Thoracic aorta (tissue), 2 donors: ENCODE measurements around the gene CEP126. TPM values are rescaled to one million over a fixed set of nuclear protein-coding genes. Genes with fewer than 3 reads are reported as not detected.

Experiments used
- ATAC-seq: fragments of 150-250 bp; one replicate; pipeline ENCODE4 v1.8.0; 2017; ENCODE audit warnings: low read depth; ENCODE audit not compliant: insufficient number of reproducible peaks, low FRiP score
- DNase-seq: peaks from one replicate; pipeline ENCODE4 v3.0.0-alpha.2; 2020; ENCODE audit warnings: low spot score
- H3K27ac ChIP-seq, 2 donors: fragments of 200-600 bp; sonication (generic); 1 replicate in 1 of 2; 2 replicates in 1 of 2; pipeline ENCODE4 v1.5.1; 2016; ENCODE audit warnings: mild to moderate bottlenecking in 2 of 2, moderate library complexity in 2 of 2
- H3K27me3 ChIP-seq: fragments of 200-600 bp; sonication (generic); replicated peaks from 2 replicates; pipeline ENCODE4 v1.6.0; 2016; ENCODE audit warnings: mild to moderate bottlenecking; ENCODE audit not compliant: insufficient read depth
- H3K36me3 ChIP-seq: fragments of 200-600 bp; sonication (generic); one replicate; pipeline ENCODE4 v1.5.1; 2016
- H3K4me1 ChIP-seq, 2 donors: fragments of 200-600 bp; sonication (generic); 1 replicate in 1 of 2; 2 replicates in 1 of 2; pipeline versions ENCODE4 v1.5.1 to v1.6.0; 2016; ENCODE audit warnings: low read depth in 2 of 2, mild to moderate bottlenecking in 1 of 2; ENCODE audit not compliant: control insufficient read depth in 1 of 2
- H3K4me3 ChIP-seq: fragments of 200-600 bp; sonication (generic); 2 replicates; pipeline ENCODE4 v1.5.1; 2016; ENCODE audit warnings: mild to moderate bottlenecking
- H3K9me3 ChIP-seq: fragments of 200-600 bp; sonication (generic); 2 replicates; pipeline ENCODE4 v1.5.1; 2016
- total RNA-seq, 2 donors: library from RNA; depleted of rRNA; stranded (reverse); fragments of >200 nt; gene quantifications; one replicate each; pipeline versions ENCODE4 v1.1.0 to v1.2.3, GENCODE V29; 2016
- TF ChIP-seq, protein P1 (sequence below): fragments of 200-600 bp; sonication (generic); IDR thresholded peaks from one replicate; pipeline ENCODE4 v1.5.1; 2019; ENCODE audit warnings: antibody characterized with exemption

Gene CEP126, protein sequence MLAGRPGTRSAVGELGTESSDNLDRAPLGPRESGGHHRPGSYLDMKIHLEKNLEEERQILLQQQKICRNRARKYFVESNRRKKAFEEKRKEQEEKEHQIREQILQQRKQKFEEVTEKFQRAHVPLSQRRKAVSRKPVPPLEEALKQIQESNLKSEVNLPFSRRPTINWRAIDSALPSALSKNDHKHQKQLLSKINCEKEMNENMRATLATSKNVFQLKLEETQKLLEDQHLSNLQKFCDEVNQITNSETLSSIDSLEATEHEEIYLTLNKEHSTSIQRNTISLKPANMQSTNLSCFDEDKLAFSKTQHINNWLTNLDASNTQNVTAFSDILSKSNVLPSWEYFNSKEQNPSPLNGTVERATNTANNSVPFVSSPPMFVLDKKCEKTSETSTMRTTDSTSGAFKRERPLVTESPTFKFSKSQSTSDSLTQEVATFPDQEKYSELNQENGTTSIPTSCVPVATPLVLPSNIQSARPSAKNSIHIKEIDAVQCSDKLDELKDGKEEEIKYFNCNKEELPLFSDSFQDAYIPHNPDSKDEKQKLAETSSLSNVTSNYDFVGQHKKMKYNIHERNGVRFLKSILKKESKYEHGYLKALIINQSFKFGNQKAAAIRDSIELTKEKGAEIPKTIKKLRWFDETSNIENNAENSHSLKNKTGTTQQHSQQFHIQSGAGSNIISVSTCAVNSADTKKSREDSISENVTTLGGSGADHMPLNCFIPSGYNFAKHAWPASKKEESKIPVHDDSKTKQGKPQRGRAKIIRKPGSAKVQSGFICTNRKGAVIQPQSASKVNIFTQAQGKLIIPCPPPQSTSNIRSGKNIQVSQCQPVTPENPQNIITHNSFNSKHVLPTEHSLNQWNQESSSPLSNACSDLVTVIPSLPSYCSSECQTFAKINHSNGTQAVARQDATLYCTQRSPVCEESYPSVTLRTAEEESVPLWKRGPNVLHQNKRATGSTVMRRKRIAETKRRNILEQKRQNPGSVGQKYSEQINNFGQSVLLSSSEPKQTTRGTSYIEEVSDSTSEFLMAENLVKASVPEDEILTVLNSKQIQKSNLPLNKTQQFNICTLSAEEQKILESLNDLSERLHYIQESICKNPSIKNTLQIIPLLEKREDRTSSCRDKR
- 10 to 100 TPM; 11.3 to 13.0 TPM for total RNA-seq

DNA sequence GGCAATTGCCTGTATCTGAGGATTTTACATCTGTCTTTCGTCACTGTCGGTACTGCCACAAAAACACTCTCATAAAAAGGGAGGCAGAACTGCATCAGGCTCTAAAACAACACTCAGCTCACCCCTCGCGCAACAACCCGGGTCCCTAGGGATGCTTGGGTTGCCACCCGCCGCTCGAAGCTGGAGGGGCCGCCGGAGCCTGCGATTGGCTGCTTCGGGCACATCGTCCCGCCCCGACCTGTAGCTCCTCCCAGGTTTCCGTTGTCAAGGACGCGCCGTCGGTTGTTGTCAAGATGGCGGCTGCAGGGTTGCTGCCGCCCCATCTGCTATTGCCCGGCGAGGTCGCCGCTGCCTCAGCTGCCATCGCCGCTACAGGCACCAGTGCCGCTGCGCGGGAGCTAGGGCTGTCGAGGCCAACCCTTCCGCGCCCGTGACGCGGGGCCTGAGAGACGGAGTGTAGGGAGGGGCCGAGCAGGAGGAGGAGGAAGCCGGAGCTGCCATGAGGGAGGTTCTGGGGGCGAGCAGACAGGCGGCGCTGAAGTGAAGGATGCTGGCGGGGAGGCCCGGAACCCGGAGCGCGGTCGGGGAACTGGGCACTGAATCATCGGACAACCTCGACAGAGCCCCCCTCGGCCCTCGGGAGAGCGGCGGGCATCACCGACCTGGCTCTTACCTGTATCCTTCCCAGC lies at the start of gene CEP126:
Gene CEP126 (plus strand): TSS at position 273 of the 689 bp plus-strand sequence. CDS start 275 bp downstream, at position 548.
- Histone ChIP-seq H3K27me3 (no peaks in the 10 kb centered on the region), H3K4me1 (peaks cover 3 to 31% of the 10 kb centered on the region in 2 donors), H3K36me3 (no peaks in the 10 kb centered on the region), H3K9me3 (no peaks in the 10 kb centered on the region), H3K27ac (peak within 1 kb of the TSS; percentile 89 to 93), H3K4me3 (peak within 1 kb of the TSS; percentile 81)
- DNase-seq, result peak; percentile 88
- TF ChIP-seq, protein P1, sequence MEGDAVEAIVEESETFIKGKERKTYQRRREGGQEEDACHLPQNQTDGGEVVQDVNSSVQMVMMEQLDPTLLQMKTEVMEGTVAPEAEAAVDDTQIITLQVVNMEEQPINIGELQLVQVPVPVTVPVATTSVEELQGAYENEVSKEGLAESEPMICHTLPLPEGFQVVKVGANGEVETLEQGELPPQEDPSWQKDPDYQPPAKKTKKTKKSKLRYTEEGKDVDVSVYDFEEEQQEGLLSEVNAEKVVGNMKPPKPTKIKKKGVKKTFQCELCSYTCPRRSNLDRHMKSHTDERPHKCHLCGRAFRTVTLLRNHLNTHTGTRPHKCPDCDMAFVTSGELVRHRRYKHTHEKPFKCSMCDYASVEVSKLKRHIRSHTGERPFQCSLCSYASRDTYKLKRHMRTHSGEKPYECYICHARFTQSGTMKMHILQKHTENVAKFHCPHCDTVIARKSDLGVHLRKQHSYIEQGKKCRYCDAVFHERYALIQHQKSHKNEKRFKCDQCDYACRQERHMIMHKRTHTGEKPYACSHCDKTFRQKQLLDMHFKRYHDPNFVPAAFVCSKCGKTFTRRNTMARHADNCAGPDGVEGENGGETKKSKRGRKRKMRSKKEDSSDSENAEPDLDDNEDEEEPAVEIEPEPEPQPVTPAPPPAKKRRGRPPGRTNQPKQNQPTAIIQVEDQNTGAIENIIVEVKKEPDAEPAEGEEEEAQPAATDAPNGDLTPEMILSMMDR, result peak; percentile 28
- peak; percentile 91 for ATAC-seq

DNA sequence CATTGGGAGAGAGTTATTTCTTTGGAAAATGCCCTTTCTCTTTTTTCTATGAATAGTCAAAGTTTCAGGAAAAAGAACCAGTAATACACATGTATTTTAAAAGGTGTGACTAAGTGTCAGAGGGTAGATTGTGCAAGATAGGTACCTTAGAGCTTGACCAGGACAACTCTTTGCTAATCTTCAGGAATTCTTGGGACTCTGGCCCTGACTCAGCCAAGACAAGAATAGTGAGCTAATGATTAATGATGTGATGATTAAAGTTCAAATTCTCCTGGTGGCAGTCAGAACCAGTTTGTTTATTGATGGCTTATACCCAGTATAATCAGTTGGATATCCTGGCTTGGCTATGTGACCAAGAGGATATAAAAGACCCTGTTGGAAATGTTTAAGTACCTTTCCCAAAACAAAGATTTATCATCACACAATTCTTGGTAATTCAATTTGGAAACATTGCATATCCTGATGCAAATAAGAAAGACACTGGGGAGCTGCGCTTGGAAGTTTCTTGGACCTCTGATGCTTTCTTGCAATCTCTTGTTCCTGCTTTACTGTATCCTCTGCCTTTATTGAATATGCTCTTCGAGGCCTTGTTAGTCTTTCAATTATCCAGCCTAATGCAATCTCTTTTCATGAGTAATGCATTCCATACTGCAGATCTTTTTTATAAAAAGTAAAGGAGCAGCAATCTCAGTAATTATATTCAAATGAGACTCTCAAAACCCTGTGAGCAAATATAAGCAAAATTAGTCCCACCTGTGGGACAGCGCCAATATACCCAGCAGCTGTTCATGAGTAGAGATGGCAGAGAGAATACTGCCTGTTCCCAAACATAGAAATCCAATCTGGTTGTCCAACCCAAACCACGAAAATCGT lies 48.0 kb upstream of the CEP126 start:
- DNase-seq, result no peak
- Histone ChIP-seq H3K36me3 (no peaks in the 10 kb centered on the region), H3K4me3 (no peak overlapping the region), H3K4me1 (peaks cover 0 to 14% of the 10 kb centered on the region in 2 donors), H3K9me3 (no peaks in the 10 kb centered on the region), H3K27me3 (no peaks in the 10 kb centered on the region), H3K27ac (no peak overlapping the region)
- TF ChIP-seq, protein P1, result no peak
- no peak for ATAC-seq

DNA sequence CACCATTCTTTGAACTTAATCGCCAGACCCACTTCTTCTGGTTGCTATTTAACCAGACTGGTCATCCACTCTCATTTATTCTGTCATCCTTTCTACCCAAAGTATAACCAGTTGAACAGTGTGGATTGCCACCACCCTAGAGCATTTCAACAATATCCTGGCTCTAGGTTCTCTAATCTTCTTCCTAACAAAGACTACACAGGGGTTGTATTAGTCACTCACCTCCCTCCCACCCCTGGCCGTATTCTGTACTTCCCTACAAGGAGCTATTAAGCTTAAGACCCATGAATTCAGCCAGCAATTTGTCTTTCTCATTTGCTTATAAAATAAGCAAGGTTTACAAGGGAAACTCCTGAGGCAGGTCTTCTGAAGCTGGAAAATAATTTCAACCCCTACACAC lies 46.9 kb upstream of the CEP126 start:
- ATAC-seq (no peak), DNase-seq (no peak)
- no peak overlapping the region for H3K27ac ChIP-seq
- no peaks in the 10 kb centered on the region for H3K27me3 ChIP-seq
- no peaks in the 10 kb centered on the region for H3K36me3 ChIP-seq
- H3K4me1 ChIP-seq, result peaks cover 0 to 6% of the 10 kb centered on the region in 2 donors
- H3K9me3 ChIP-seq, result no peaks in the 10 kb centered on the region
- TF ChIP-seq, protein P1, result no peak
- H3K4me3 ChIP-seq, result no peak overlapping the region

- no peaks in the 10 kb centered on the region for H3K4me1 ChIP-seq
- DNase-seq (no peak), ATAC-seq (no peak)
- no peak overlapping the region for H3K27ac ChIP-seq
- no peaks in the 10 kb centered on the region for H3K27me3 ChIP-seq
- H3K4me3 ChIP-seq, result no peak overlapping the region
- TF ChIP-seq, protein P1, result no peak
- no peaks in the 10 kb centered on the region for H3K9me3 ChIP-seq
- no peaks in the 10 kb centered on the region for H3K36me3 ChIP-seq
These were observed 44.3 kb upstream of the CEP126 start for GRCh38 chr11:101870510-101870909.
